Measurements from ENCODE around the gene IFIT2.
"Not testable (repeated sequence)": the region's sequence is repeated elsewhere in the genome, so short reads cannot be mapped to it uniquely, and the experiment has no call there.

The IFIT2 gene, protein sequence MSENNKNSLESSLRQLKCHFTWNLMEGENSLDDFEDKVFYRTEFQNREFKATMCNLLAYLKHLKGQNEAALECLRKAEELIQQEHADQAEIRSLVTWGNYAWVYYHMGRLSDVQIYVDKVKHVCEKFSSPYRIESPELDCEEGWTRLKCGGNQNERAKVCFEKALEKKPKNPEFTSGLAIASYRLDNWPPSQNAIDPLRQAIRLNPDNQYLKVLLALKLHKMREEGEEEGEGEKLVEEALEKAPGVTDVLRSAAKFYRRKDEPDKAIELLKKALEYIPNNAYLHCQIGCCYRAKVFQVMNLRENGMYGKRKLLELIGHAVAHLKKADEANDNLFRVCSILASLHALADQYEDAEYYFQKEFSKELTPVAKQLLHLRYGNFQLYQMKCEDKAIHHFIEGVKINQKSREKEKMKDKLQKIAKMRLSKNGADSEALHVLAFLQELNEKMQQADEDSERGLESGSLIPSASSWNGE

DNA sequence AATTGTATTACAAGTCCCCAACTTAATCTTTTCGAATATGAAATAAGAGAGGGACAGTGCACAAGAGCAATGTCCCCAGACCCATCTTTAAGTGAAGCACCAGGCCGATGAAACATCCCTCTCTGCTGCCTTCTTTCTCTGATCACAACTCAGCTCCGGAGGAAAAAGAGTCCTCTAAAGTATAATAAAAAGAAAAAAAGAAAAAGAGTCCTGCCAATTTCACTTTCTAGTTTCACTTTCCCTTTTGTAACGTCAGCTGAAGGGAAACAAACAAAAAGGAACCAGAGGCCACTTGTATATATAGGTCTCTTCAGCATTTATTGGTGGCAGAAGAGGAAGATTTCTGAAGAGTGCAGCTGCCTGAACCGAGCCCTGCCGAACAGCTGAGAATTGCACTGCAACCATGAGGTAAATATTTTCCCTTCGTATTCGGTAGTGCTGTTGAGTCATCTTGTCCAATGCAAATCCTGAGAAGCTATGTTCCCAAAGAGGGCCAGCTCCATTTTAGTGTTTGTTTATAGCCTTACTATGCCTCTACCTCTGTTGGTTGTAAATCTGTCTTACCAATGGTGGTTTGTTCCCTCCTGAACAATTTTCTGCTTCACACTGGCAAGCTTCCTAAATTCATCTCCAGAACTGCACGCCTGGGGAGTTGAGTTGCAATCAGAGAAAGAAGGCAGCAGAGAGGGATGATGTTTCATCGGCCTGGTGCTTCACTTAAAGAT lies at the start of gene IFIT2:
IFIT2 (plus strand) TSS at position 326 of the 725 bp plus-strand sequence; CDS start at position 404, 78 bp downstream.
- peak; percentile 73 for DNase-seq

DNA sequence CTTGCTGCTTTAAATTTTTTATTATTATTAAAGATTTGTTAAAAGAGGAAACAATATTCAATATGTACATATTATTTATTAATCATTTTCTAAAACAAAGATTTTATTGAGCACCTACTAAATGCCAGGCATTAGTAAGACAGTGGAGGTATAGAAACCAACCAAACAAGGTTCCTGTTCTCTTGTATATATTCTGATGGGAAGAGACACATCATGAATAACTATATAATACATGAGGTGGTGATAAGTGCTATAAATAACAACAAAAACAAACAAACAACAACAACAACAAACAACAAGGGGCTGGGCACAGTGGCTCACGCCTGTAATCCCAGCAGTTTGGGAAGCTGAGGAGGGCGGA lies 49.6 kb upstream of the IFIT2 start:
- no peak for DNase-seq

DNA sequence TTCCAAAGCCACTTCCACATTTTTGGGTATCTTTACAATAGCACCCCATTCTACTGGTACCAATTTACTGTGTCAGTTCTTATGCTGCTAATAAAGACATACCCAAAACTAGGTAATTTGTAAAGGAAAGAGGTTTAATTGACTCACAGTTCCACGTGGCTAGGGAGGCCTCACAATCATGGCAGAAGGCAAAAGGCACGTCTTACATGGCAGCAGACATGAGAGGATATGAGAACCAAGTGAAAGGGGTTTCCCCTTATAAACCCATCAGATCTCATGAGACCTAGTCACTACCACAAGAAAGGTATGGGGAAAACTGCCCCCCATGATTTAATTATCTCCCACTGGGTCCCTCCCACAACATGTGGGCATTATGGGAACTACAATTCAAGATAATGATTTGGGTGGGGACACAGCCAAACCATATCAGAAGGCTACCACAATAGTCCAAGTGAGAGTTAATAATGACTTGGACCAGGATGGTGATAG lies 46.7 kb upstream of the IFIT2 start:
- not testable (repeated sequence) for DNase-seq

DNA sequence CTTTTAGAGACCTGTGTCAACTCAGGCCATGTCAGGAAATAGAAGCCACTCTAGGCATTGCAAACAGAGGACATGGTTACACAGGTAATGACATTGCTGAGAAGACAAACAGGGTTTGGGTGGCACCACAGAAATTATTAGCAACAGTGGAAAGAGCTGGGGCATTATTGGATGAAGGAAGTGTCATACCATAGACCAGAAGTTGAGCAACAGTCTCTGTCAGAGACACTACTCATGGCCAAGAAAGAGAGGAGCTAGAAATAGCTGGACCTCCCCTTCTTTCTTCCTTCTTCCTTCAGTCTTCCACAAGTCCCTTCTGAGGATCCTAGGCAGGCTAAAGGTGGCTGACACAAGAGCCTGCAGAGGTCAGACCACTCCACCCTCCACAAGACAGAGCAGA lies 46.1 kb upstream of the IFIT2 start:
- peak; percentile 13 for DNase-seq

DNA sequence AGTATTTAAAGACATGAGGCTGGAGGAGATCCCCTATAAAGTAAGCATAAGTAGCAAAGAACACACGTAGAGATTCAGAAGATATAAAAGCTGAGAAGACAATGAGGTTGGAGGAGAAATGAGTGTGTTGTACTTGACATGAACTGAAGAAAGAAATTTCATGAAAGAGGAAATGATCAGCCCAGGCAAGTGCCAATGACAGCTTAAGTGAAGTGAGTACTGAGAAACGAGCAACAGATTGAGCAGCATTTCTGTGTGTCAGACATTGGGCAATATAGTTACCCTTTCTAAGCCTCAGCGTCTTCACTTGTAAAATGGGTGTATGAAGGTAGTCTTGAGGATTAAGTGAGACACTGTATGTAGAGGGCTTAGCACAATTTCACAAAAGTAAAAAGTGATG lies 45.5 kb upstream of the IFIT2 start:
- no peak for DNase-seq

DNA sequence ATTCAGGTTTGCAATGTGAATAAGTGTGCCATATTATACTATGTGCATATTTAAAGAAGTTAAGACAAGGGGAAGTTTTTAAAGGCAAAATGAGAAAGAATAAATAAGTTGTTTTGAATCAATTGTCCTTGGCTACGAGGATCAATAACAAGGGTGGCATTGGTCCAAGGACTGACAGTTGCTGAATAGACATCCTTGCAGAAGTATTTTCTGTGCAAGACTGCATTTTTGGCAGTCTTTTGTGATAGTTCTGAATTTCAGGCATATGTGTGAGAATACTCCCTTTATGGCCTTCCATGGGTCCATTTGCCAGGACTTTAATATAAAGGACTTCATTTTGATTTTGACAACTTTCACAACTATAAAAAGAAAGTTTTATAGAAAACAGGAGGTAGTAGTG lies 44.9 kb upstream of the IFIT2 start:
- no peak for DNase-seq

DNA sequence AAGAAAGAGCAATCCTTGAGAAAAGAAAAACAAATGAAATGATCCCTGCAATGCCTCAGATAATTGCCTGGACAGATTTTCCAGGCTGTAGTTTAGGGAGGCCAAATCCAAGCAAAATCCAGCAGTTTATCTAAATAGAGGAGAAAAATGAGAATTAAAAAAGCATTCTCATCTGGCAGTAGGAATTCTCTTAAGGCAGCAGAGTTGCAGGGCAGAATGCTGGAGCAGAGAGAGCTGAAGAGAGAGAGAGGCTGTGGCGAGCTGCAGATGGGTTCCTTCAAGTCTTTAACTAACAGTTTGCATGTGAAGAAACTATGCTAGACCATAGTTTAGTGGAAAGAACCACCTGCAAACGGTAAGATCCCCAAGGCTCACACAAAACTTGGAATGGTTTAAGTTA lies 44.3 kb upstream of the IFIT2 start:
- no peak for DNase-seq

DNA sequence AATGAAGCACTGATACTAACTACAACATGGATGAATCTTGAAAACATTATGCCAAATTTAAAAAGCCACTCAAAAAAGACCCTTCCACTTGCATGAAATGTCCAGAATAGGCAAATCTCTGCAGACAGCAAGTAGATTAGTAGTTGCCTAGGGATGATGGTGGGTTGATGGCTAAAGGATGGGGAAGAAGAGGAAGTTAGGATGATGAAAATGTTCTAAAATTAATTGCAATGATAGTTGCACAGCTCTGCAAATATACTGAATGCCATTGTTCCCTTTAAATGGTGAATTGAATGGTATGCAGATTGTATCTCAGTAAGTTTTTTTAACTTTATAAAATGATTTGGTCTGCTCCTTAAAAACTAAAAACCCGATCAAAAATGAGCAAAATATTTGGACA lies 43.0 kb upstream of the IFIT2 start:
- no peak for DNase-seq

DNA sequence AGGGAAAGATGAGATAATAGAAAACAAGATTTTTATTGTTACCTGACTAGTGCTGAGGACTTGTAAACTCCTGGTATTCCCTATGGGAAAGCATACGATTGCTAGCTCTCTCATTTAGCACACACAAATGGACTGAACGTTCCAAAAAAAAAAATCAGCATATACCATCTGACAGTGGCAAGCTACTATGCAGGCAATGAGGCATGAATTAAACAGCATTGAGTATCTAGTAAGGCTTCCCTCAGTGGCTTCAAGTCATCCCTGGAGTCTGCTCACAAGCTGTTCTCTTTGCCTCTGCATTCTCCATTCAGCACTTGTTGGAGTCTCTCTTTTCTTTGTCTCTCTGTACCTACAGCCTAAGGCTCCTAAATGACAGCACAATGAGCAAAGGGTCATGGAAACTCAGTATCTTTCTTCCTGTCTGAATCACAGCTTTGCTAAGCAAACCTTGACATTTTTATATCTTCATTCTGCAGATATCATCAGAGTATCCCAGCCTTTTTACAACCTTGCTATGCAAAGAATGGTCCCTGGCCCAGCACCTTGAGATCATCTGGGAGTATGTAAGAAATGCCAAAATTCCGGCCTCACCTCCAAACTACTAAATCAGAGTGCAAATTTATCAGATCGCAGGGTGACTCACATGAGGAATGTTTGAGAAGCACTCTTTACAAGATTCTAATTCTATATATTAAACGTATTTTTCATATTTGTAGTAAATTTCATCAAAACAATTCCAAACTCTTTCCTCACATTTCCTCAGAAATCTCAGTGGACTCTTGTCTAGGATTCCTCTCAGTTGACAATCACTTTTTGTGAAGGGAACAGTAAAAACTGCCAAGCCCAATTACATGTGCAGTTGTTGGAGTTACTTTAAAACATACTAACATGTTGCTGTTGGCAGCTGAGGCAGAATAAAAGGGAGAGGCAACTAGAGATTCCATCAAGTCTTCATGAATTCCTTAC lies 39.5 kb upstream of the IFIT2 start:
- no peak for DNase-seq

DNA sequence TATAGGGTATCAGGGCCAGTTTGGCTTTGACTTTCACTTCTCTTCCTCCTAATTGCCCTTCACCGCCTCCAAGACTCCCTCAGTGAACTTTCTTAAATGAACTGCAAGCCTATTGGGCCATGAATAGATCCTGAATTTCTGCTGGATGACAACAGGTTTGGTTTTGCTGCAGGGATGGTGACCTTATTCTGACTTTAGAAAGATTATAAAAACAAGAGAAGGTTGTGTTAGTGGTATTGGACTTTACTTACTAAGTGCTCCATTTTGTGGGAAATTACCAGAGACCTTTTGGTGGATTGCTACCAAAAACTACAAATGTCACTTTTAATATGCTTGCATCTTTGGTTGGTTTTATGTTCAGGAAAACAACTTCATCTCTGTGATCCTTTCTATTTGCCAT lies 38.8 kb upstream of the IFIT2 start:
- no peak for DNase-seq

DNA sequence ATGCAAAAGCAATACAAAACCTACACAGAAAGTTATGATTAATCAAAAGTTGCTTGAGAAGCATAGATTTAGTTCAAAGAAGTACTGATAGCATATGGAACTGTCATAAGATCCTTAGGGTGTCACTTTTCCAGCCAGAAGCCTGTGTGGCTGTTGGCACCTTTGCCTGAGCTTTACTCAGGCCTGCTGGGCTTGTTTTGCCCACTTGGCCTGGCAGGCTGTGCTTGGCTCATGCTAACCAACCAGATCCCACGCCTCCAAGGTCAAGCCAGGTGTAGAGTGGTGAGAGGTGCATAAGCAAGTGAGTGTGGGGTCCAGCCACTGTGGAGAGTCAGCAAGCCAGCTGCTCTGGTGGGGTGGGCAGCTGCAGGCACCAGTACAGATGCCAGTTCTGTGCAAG lies 38.3 kb upstream of the IFIT2 start:
- DNase-seq, result no peak

DNA sequence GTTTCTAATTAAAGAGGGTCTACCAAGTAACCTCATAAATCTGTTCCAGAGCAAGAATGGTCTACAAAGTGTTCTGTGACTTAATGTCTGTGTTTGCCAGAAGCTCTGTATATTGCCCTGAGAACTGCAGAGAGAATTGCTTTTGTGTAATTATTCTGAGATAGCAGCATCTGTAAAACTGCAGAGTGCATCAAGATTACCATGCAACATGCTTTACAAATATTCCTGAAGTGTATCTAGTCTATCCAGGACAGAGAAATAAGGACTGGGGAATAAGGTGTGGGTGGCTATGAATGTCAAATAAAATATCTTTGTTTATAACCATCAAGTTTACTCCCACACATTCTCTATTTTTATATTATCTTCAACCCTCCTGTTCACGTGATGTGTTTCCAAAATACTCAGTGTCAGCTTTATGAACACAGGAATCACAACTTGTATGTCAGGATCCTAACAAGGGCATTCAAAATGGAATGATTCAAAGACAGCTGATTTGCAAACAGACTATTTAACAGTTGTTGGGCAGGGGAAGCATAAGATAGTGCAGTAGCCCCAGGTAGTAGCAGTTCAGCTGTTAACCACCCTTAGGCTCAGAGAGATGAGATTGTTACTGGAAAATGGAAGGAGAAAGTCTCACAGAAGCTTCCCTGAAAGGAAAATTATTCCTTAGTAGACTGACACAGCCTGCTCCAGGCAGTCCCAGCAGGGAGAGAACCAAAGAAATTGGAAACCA lies 35.0 kb upstream of the IFIT2 start:
- no peak for DNase-seq

DNA sequence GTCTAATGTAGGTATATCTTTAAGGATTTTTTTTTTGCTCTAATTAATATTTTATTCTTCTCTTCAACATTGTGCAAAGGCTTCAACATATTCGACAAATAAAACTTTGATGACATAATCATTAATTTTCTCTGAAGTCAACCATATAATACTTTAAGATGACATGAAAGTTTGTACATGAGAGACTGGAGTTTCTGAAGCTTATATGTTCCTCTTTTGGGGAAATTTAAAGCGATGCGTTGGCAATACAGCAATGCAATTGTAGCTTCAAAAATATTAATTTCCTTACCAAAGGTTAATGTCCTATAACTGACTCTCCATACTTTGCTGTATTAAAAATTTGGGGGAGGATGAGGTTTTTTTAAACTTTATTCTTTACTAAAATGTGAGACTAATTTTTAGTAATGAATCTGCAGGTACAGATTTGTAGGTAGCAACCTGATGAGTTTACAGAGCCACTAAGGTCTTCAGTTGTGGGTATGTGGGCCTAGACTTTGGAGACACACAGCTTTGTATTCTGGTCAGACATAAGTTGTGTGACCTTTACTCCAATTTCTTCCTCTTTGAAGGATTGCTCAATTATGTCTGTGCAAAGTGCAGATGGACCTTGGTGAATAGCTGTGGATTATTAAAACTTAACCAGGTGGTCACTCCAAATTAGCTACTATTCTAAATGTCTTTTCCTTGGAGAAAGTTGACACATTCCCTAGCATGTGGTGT lies 32.3 kb upstream of the IFIT2 start:
- no peak for DNase-seq

DNA sequence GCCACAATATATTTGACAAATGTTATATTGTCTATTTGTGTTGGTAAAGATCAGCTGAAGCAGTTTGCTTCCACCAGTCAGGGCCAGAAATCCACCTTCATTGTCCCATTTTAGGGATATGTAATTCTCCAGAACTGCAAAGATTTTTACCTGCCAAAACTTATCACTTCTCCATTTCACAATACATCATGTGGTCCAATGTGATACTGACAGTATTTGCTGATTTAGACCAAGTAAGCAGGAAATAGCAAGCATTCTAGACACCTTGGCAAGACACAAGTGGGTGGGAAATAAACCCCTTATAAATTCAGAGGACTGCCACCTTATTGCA lies 31.7 kb upstream of the IFIT2 start:
- DNase-seq, result no peak

DNA sequence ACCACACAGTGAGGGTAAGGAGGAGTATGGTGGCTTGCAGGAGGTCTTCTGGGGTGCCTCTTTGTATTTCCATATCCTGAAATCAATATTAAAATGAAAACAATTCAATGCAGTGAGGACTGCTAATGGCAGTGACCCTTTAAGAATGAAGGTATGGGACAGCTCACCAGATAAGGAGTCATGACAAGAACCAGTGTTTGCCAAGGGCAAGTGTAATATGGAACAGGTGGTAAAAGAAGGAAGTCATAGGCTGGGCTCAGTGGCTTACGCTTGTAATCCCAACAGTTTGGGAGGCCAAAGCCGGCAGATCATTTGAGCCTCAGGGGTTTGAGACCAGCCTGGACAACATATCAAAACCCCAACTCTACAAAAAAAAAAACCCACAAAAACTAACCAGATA lies 30.3 kb upstream of the IFIT2 start:
- no peak for DNase-seq

DNA sequence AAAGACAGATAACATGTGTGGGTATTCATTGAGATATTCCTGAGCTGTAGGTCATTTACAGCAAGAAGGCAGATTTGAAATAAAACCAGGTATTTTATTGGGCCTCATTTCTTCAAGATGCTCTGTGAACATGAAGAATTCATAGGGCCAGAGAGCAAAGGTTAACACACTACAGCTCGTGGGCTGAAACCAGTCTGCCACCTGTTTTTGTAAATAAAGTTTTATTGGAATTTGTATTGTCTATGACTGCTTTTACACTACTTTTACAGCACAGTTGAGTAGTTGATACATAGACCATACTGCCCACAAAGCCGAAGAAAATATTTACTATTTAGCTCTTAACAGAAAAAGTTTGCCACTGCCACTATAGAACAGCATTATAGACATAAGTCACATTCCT lies 28.2 kb upstream of the IFIT2 start:
- DNase-seq, result no peak

DNA sequence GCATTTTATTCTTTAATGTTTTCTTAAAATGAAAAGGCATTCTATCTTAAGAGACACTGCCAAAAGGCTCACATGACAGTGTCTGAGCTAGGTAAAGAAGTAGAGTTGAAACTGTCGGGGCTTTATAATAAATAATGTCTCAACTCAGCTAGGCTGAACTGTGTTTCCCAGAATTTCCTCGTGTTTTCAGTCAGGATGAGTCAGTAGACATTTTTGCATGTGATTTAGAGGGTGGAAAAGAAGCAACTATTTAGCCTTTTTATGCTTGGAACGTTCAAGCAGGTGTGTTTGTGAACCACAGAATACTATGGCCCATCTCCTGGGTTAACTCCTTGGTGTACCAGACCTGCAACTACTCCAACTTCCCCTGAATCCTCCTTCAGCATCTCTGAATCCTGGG lies 26.9 kb upstream of the IFIT2 start:
- no peak for DNase-seq

DNA sequence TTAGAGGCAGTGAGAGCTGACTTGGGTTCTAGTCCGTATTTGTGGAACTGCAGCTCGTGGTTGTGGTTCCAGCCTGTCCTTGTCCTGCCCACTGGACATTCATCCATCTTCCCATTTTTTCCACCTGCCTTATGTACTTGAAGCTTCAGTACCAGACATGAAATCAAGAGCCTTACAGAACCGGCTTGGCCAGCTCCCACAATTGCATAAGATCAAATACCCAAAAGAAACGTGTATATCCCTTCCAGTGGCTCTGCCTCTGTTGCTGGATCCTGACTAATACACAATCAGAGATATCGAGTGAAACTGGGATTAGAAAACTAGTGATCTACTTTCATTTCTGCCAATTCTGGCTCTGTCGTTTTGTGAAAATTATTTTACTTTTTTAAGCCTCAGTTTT lies 26.5 kb upstream of the IFIT2 start:
- no peak for DNase-seq

DNA sequence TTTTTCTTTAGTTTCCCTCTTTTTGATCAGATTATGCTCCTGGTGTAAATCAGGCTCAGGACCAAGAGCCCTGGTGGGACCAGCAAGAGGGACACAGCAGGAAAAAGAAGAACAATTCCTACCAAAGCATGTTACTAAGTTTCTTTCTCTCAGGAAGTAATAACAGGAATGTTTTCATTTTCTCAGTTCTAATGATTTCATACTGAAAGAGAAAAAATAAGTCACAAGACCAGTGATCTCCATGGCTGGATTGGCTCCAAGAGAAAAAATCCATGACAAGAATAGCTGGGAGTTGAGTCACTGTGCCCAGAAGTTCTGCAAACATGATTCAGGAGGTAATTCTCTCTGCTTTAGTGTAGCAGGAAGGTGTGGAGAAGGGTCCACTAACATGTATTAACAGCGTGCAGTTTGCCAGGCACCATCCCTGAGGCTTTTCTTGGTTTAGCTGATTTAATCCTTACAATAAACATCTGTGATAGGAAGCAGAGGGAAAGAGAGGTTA lies 23.8 kb upstream of the IFIT2 start:
- no peak for DNase-seq

DNA sequence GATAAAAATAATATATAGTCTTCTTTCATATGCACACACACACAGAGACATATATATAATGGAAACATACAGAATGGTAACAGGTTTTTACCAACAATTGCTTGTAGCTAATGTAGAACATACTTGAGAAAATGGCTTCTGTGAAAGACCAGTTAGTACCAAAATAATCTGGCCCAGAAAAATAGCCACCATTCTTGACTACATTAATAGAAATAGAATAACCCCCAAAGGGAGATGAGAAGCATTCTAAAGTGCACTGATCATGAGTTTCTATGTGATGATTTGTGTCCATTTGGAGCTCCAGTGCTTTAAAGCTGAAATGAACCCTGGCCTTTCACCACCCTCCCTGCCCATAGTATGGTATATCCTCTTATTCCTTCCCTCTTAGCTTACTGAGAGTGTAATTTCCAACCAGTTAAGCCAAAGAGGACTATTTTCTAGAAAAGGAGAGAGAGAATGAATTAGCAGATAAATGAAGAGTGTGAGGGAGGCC lies 22.9 kb upstream of the IFIT2 start:
- DNase-seq, result no peak

DNA sequence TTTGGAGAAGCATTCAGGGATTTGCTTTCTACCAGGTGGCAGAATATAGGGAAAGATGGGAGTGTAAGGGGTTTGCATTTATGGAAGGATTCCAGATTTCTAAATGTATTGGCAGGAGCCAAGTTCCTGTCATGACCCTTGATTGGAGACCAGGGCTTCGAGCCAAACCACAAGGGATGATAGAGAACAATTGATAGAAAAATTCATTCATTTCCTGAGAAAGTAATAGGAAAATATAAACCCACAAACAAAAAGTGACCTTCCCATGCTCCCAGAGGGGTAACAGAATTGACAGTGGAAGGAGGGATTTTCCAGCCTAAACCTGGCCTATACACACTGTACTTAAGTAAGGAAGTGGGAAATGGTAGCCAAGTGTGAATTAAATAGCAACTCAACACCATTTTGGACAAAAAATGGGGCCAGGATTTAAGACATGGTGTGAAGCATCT lies 22.4 kb upstream of the IFIT2 start:
- DNase-seq, result peak; percentile 25

All from hematopoietic multipotent progenitor cell treated with erythropoietin and hydrocortisone succinate and interleukin-3 and kit ligand, for 4 days (in vitro differentiated cells).